ENCODE results near the gene TSC22D2. TPM values are rescaled to one million over a fixed set of nuclear protein-coding genes. Genes with fewer than 3 reads are reported as not detected.
A peak's percentile ranks its signal among the peaks of the same experiment; 100 is the strongest.

The TSC22D2 gene
- total RNA-seq, 1 donor from 2014 or later = 116 TPM

DNA sequence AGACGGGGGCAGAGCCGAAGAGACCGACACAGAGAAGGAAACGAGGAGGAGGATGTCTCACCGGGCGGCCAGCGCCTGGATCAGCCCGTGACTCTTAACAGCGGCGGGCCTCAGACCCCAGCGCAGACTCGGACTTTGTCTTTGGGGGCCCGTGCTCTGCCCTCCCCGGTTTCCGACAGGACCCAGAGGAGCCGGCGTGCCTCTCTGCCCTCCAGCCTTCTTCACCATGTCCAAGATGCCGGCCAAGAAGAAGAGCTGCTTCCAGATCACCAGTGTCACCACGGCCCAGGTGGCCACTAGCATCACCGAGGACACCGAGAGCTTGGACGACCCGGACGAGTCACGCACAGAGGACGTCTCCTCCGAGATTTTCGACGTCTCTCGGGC is 1.0 kb downstream of the TSC22D2 start:
- no peaks in the 10 kb centered on the region for H3K9me3 Mint-ChIP-seq (ENCODE audit: unreplicated experiment)
- DNase-seq (ENCODE audit: low read depth) (no peak), FAIRE-seq (no peak)
- peak overlapping the region; percentile 98 for H3K27ac ChIP-seq (ENCODE audit: low read depth, low read length)
- no peaks in the 10 kb centered on the region for H3K27me3 Mint-ChIP-seq (ENCODE audit: low read depth, unreplicated experiment)
- peaks cover 64% of the 10 kb centered on the region for H3K79me2 ChIP-seq (ENCODE audit: insufficient read depth, low read length)
- peak overlapping the region; percentile 97 for H3K4me3 ChIP-seq (ENCODE audit: insufficient read depth, low read depth, low read length)
- H3K4me1 Mint-ChIP-seq (ENCODE audit: low read depth, unreplicated experiment) = peaks cover 17% of the 10 kb centered on the region
- H3K4me1 ChIP-seq (ENCODE audit: insufficient read depth, low read length) = peaks cover 6% of the 10 kb centered on the region
- H3K27me3 ChIP-seq (ENCODE audit: insufficient read depth, low read length) = no peaks in the 10 kb centered on the region
- peak overlapping the region; percentile 97 for H3K4me2 ChIP-seq (ENCODE audit: low read length)
- peaks cover 26% of the 10 kb centered on the region for H3K36me3 Mint-ChIP-seq (ENCODE audit: low read depth, unreplicated experiment)
- peak overlapping the region; percentile 98 for H3K9ac ChIP-seq (ENCODE audit: low read length)
- no peak overlapping the region for H2AFZ ChIP-seq (ENCODE audit: low read depth, low read length)
- H3K4me3 Mint-ChIP-seq (ENCODE audit: unreplicated experiment) = peak overlapping the region; percentile 95
- H4K20me1 ChIP-seq (ENCODE audit: insufficient read depth, low read length) = peaks cover 53% of the 10 kb centered on the region
- H3K27ac Mint-ChIP-seq (ENCODE audit: unreplicated experiment) = peak overlapping the region; percentile 99
- TF ChIP-seq, protein P1, sequence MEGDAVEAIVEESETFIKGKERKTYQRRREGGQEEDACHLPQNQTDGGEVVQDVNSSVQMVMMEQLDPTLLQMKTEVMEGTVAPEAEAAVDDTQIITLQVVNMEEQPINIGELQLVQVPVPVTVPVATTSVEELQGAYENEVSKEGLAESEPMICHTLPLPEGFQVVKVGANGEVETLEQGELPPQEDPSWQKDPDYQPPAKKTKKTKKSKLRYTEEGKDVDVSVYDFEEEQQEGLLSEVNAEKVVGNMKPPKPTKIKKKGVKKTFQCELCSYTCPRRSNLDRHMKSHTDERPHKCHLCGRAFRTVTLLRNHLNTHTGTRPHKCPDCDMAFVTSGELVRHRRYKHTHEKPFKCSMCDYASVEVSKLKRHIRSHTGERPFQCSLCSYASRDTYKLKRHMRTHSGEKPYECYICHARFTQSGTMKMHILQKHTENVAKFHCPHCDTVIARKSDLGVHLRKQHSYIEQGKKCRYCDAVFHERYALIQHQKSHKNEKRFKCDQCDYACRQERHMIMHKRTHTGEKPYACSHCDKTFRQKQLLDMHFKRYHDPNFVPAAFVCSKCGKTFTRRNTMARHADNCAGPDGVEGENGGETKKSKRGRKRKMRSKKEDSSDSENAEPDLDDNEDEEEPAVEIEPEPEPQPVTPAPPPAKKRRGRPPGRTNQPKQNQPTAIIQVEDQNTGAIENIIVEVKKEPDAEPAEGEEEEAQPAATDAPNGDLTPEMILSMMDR (IDR thresholded peaks at IDR 0.05; ENCODE audit: insufficient read depth, low read depth, low read length) = no peak
- no peak for TF ChIP-seq EZH2 (IDR thresholded peaks at IDR 0.05; ENCODE audit: insufficient read depth, low read length)
- H3K9me3 ChIP-seq (ENCODE audit: insufficient read depth, low read depth, low read length) = no peaks in the 10 kb centered on the region
- H3K36me3 ChIP-seq (ENCODE audit: insufficient read depth, low read length) = no peaks in the 10 kb centered on the region

- Histone ChIP-seq H3K4me1 (ENCODE audit: insufficient read depth, low read length) (peaks cover 7% of the 10 kb centered on the region), H3K79me2 (ENCODE audit: insufficient read depth, low read length) (peaks cover 70% of the 10 kb centered on the region), H3K9ac (ENCODE audit: low read length) (peak overlapping the region; percentile 98), H3K9me3 (ENCODE audit: insufficient read depth, low read depth, low read length) (no peaks in the 10 kb centered on the region), H3K4me3 (ENCODE audit: insufficient read depth, low read depth, low read length) (peak overlapping the region; percentile 97), H4K20me1 (ENCODE audit: insufficient read depth, low read length) (peaks cover 59% of the 10 kb centered on the region), H3K4me2 (ENCODE audit: low read length) (peak overlapping the region; percentile 97), H3K27ac (ENCODE audit: low read depth, low read length) (peak overlapping the region; percentile 98), H2AFZ (ENCODE audit: low read depth, low read length) (no peak overlapping the region), H3K27me3 (ENCODE audit: insufficient read depth, low read length) (no peaks in the 10 kb centered on the region), H3K36me3 (ENCODE audit: insufficient read depth, low read length) (no peaks in the 10 kb centered on the region)
- Mint-ChIP-seq H3K36me3 (ENCODE audit: low read depth, unreplicated experiment) (peaks cover 27% of the 10 kb centered on the region), H3K9me3 (ENCODE audit: unreplicated experiment) (no peaks in the 10 kb centered on the region), H3K4me1 (ENCODE audit: low read depth, unreplicated experiment) (peaks cover 15% of the 10 kb centered on the region), H3K4me3 (ENCODE audit: unreplicated experiment) (peak overlapping the region; percentile 95), H3K27ac (ENCODE audit: unreplicated experiment) (peak overlapping the region; percentile 99), H3K27me3 (ENCODE audit: low read depth, unreplicated experiment) (no peaks in the 10 kb centered on the region)
- DNase-seq (ENCODE audit: low read depth) (peak; percentile 48), FAIRE-seq (no peak)
- TF ChIP-seq, protein P1 (IDR thresholded peaks at IDR 0.05; ENCODE audit: insufficient read depth, low read depth, low read length) = peak; percentile 6
- no peak for TF ChIP-seq EZH2 (IDR thresholded peaks at IDR 0.05; ENCODE audit: insufficient read depth, low read length)
These were observed 1.6 kb downstream of the TSC22D2 start for GRCh38 chr3:150409512-150410310.
